ENCODE results near the gene CAPN8.

- TF ChIP-seq CTCF (IDR thresholded peaks at IDR 0.05; ENCODE audit: low read length): no peak
- TF ChIP-seq EZH2 (IDR thresholded peaks at IDR 0.05; ENCODE audit: borderline replicate concordance, low read length): no peak
Measured at GRCh38 chr1:223551610-223552009, 113.9 kb downstream of the CAPN8 start.

Data from OCI-LY1 (cell line).